OCI-LY1 (cell line): ENCODE measurements around the gene DNAJC16.
"Not testable (repeated sequence)": the region's sequence is repeated elsewhere in the genome, so short reads cannot be mapped to it uniquely, and the experiment has no call there.

Experiments used
- H2AFZ ChIP-seq: fragments of 200-600 bp; sonication (generic), shearing (Covaris generic); 2 replicates; pipeline ENCODE4 v1.6.0; 2014; ENCODE audit warnings: antibody characterized with exemption, mild to moderate bottlenecking, low read length
- H3F3A ChIP-seq: fragments of 200-600 bp; sonication (generic), shearing (Covaris generic); 2 replicates; pipeline ENCODE4 v1.6.0; 2014; ENCODE audit warnings: mild to moderate bottlenecking, antibody characterized with exemption, low read length, moderate library complexity; ENCODE audit not compliant: insufficient read depth
- H3K27ac ChIP-seq: fragments of 200-600 bp; sonication (generic); 2 replicates; pipeline ENCODE4 v1.5.1; 2014; ENCODE audit warnings: low read length, mixed run types, mild to moderate bottlenecking, low read depth; ENCODE audit not compliant: poor library complexity, severe bottlenecking
- H3K27me3 ChIP-seq: fragments of 200-600 bp; sonication (generic); 2 replicates; pipeline ENCODE4 v1.6.0; 2014; ENCODE audit warnings: antibody characterized with exemption, mild to moderate bottlenecking, low read length, moderate library complexity; ENCODE audit not compliant: insufficient read depth
- H3K36me3 ChIP-seq: fragments of 200-600 bp; sonication (generic); 2 replicates; pipeline ENCODE4 v1.6.1; 2014; ENCODE audit warnings: mild to moderate bottlenecking, antibody characterized with exemption, low read length, moderate library complexity, mixed read lengths; ENCODE audit not compliant: insufficient read depth
- H3K4me1 ChIP-seq: fragments of 200-600 bp; sonication (generic); 2 replicates; pipeline ENCODE4 v1.5.1; 2014; ENCODE audit warnings: mild to moderate bottlenecking, low read length, moderate library complexity; ENCODE audit not compliant: insufficient read depth, severe bottlenecking
- H3K4me2 ChIP-seq: fragments of 200-600 bp; sonication (generic), shearing (Covaris generic); 2 replicates; pipeline ENCODE4 v1.6.1; 2014; ENCODE audit warnings: low read length
- H3K4me3 ChIP-seq: fragments of 200-600 bp; sonication (generic); 2 replicates; pipeline ENCODE4 v1.5.1; 2014; ENCODE audit warnings: low read length, low read depth, mild to moderate bottlenecking, mixed read lengths; ENCODE audit not compliant: poor library complexity, severe bottlenecking
- H3K79me2 ChIP-seq: fragments of 200-600 bp; shearing (Covaris generic); 2 replicates; pipeline ENCODE4 v1.6.1; 2016; ENCODE audit warnings: mixed run types, low read length, mixed read lengths; ENCODE audit not compliant: insufficient read depth
- H3K9ac ChIP-seq: fragments of 200-600 bp; sonication (generic), shearing (Covaris generic); 2 replicates; pipeline ENCODE4 v1.6.1; 2014; ENCODE audit warnings: mild to moderate bottlenecking, low read length, mixed read lengths
- H3K9me2 ChIP-seq: fragments of 200-600 bp; sonication (generic), shearing (Covaris generic); 2 replicates; pipeline ENCODE4 v1.6.1; 2014; ENCODE audit warnings: low read depth, mild to moderate bottlenecking, low read length, mixed read lengths
- H3K9me3 ChIP-seq: fragments of 200-600 bp; shearing (Covaris generic); 2 replicates; pipeline ENCODE4 v1.6.1; 2014; ENCODE audit warnings: low read length, mixed read lengths
- H4K20me1 ChIP-seq: fragments of 200-600 bp; sonication (generic), shearing (Covaris generic); 2 replicates; pipeline ENCODE4 v1.6.0; 2016; ENCODE audit warnings: mild to moderate bottlenecking, low read length; ENCODE audit not compliant: insufficient read depth
- CTCF ChIP-seq: fragments of 200-600 bp; sonication (generic), shearing (Covaris generic); IDR thresholded peaks from 2 replicates; pipeline ENCODE4 v1.5.1; 2017; ENCODE audit warnings: mild to moderate bottlenecking, antibody characterized with exemption, low read length, moderate library complexity, mixed read lengths
- EZH2 ChIP-seq: fragments of 200-600 bp; sonication (generic), shearing (Covaris generic); IDR thresholded peaks from 2 replicates; pipeline ENCODE4 v1.8.0; 2017; ENCODE audit warnings: borderline replicate concordance, mixed run types, mild to moderate bottlenecking, antibody characterized with exemption, low read length, moderate library complexity, mixed read lengths

The DNAJC16 gene

GRCh38 chr1:15485636-15486035 is 41.0 kb upstream of the DNAJC16 start:
- Histone ChIP-seq H2AFZ (no peak overlapping the region), H3K9me2 (no peaks in the 10 kb centered on the region), H3K4me3 (no peak overlapping the region), H3K27me3 (no peaks in the 10 kb centered on the region), H3K27ac (no peak overlapping the region), H4K20me1 (no peaks in the 10 kb centered on the region), H3K4me2 (no peak overlapping the region), H3K79me2 (no peaks in the 10 kb centered on the region), H3K4me1 (no peaks in the 10 kb centered on the region), H3F3A (no peaks in the 10 kb centered on the region), H3K9ac (no peak overlapping the region), H3K9me3 (no peaks in the 10 kb centered on the region), H3K36me3 (no peaks in the 10 kb centered on the region)
- TF ChIP-seq EZH2 (no peak), CTCF (no peak)

GRCh38 chr1:15486844-15487610 is 39.6 kb upstream of the DNAJC16 start:
- not testable (repeated sequence) for H3K4me3 ChIP-seq, H3K36me3 ChIP-seq, H3K9ac ChIP-seq, H4K20me1 ChIP-seq, H3K79me2 ChIP-seq, H3F3A ChIP-seq, H3K4me1 ChIP-seq, H3K9me3 ChIP-seq, H3K4me2 ChIP-seq, H3K9me2 ChIP-seq, H3K27me3 ChIP-seq, H3K27ac ChIP-seq, H2AFZ ChIP-seq

DNA sequence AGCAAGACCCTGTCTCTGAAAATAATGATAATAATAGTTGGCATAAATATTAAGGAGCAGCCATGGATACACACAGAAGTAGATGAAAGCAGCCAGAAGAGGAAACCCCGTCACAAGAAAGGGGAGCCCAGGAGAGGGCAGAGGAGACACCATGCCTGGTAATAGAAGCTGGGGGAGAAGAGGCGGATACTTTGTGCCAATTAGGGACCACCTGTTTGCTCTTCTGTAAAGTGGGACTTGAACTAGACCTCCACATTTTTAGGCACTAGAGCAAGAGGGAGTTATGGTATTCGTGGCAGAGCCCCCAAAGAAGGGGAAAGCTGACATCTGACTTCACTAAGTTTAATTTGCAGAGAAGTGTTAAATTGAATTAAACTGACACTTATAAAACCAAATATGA is 38.3 kb upstream of the DNAJC16 start:
- H3K9me3 ChIP-seq, result no peaks in the 10 kb centered on the region
- H3K27ac ChIP-seq, result no peak overlapping the region
- H4K20me1 ChIP-seq, result no peaks in the 10 kb centered on the region
- H3K36me3 ChIP-seq, result no peaks in the 10 kb centered on the region
- TF ChIP-seq CTCF (no peak), EZH2 (no peak)
- no peaks in the 10 kb centered on the region for H3K4me1 ChIP-seq
- no peak overlapping the region for H2AFZ ChIP-seq
- H3K9ac ChIP-seq, result no peak overlapping the region
- H3K79me2 ChIP-seq, result no peaks in the 10 kb centered on the region
- no peaks in the 10 kb centered on the region for H3F3A ChIP-seq
- no peaks in the 10 kb centered on the region for H3K9me2 ChIP-seq
- H3K4me2 ChIP-seq, result no peak overlapping the region
- no peaks in the 10 kb centered on the region for H3K27me3 ChIP-seq
- H3K4me3 ChIP-seq, result no peak overlapping the region
